KOPT-K1 (cell line): ENCODE results near the gene CDH4.

Experiments used
- H3K27ac ChIP-seq: fragments of 200-600 bp; sonication (generic); 2 replicates; pipeline ENCODE4 v1.5.1; 2016; ENCODE audit warnings: antibody characterized with exemption, mild to moderate bottlenecking, low read depth, low read length; ENCODE audit not compliant: poor library complexity, severe bottlenecking
- H3K36me3 ChIP-seq: fragments of 200-600 bp; sonication (generic); 2 replicates; pipeline ENCODE4 v1.5.1; 2017; ENCODE audit warnings: antibody characterized with exemption, mild to moderate bottlenecking, low read length, moderate library complexity; ENCODE audit not compliant: insufficient read depth
- H3K9me3 ChIP-seq: fragments of 200-600 bp; sonication (generic); 2 replicates; pipeline ENCODE4 v1.5.1; 2017; ENCODE audit warnings: antibody characterized with exemption, low read length, mild to moderate bottlenecking; ENCODE audit not compliant: insufficient read depth, poor library complexity, severe bottlenecking

CDH4 gene

GRCh38 chr20:61583356-61583755 lies 331.3 kb downstream of the CDH4 start:
- H3K27ac ChIP-seq = no peak overlapping the region
- no peaks in the 10 kb centered on the region for H3K9me3 ChIP-seq
- H3K36me3 ChIP-seq = no peaks in the 10 kb centered on the region

GRCh38 chr20:61584851-61585250 lies 332.8 kb downstream of the CDH4 start:
- no peak overlapping the region for H3K27ac ChIP-seq
- no peaks in the 10 kb centered on the region for H3K9me3 ChIP-seq
- H3K36me3 ChIP-seq = no peaks in the 10 kb centered on the region

GRCh38 chr20:61585764-61586163 lies 333.7 kb downstream of the CDH4 start:
- Histone ChIP-seq H3K27ac (no peak overlapping the region), H3K9me3 (no peaks in the 10 kb centered on the region), H3K36me3 (no peaks in the 10 kb centered on the region)

- H3K36me3 ChIP-seq = no peaks in the 10 kb centered on the region
- no peak overlapping the region for H3K27ac ChIP-seq
- peaks cover 12% of the 10 kb centered on the region for H3K9me3 ChIP-seq
Observed at GRCh38 chr20:61587036-61587435, 335.0 kb downstream of the CDH4 start.

- Histone ChIP-seq H3K9me3 (peaks cover 19% of the 10 kb centered on the region), H3K27ac (no peak overlapping the region), H3K36me3 (no peaks in the 10 kb centered on the region)
Observed at GRCh38 chr20:61587681-61588289, 335.7 kb downstream of the CDH4 start.

- no peak overlapping the region for H3K27ac ChIP-seq
- H3K9me3 ChIP-seq = peaks cover 25% of the 10 kb centered on the region
- H3K36me3 ChIP-seq = no peaks in the 10 kb centered on the region
Observed at GRCh38 chr20:61588411-61589385, 336.6 kb downstream of the CDH4 start.

- Histone ChIP-seq H3K9me3 (peaks cover 27% of the 10 kb centered on the region), H3K36me3 (no peaks in the 10 kb centered on the region), H3K27ac (no peak overlapping the region)
Observed at GRCh38 chr20:61590236-61590635, 338.2 kb downstream of the CDH4 start.

GRCh38 chr20:61593516-61593915 lies 341.5 kb downstream of the CDH4 start:
- no peaks in the 10 kb centered on the region for H3K36me3 ChIP-seq
- H3K9me3 ChIP-seq = peaks cover 49% of the 10 kb centered on the region
- no peak overlapping the region for H3K27ac ChIP-seq

GRCh38 chr20:61594198-61594597 lies 342.1 kb downstream of the CDH4 start:
- H3K27ac ChIP-seq = no peak overlapping the region
- H3K36me3 ChIP-seq = no peaks in the 10 kb centered on the region
- H3K9me3 ChIP-seq = peaks cover 49% of the 10 kb centered on the region

GRCh38 chr20:61595216-61595615 lies 343.2 kb downstream of the CDH4 start:
- Histone ChIP-seq H3K27ac (no peak overlapping the region), H3K36me3 (no peaks in the 10 kb centered on the region), H3K9me3 (peaks cover 49% of the 10 kb centered on the region)

- Histone ChIP-seq H3K9me3 (peaks cover 40% of the 10 kb centered on the region), H3K36me3 (no peaks in the 10 kb centered on the region), H3K27ac (no peak overlapping the region)
Observed at GRCh38 chr20:61596687-61597330, 344.7 kb downstream of the CDH4 start.

- no peak overlapping the region for H3K27ac ChIP-seq
- H3K36me3 ChIP-seq = no peaks in the 10 kb centered on the region
Observed at GRCh38 chr20:61597996-61598395, 345.9 kb downstream of the CDH4 start.

GRCh38 chr20:61598586-61598985 lies 346.5 kb downstream of the CDH4 start:
- no peak overlapping the region for H3K27ac ChIP-seq
- H3K9me3 ChIP-seq = peaks cover 40% of the 10 kb centered on the region
- no peaks in the 10 kb centered on the region for H3K36me3 ChIP-seq

More at GRCh38 chr20:61597996-61598395, 345.9 kb downstream of the CDH4 start:
- H3K9me3 ChIP-seq = peaks cover 38% of the 10 kb centered on the region

- Histone ChIP-seq H3K9me3 (peaks cover 44% of the 10 kb centered on the region), H3K36me3 (no peaks in the 10 kb centered on the region), H3K27ac (no peak overlapping the region)
Observed at GRCh38 chr20:61599061-61599531, 347.0 kb downstream of the CDH4 start.

GRCh38 chr20:61599541-61599992 lies 347.5 kb downstream of the CDH4 start:
- Histone ChIP-seq H3K9me3 (peaks cover 44% of the 10 kb centered on the region), H3K27ac (no peak overlapping the region), H3K36me3 (no peaks in the 10 kb centered on the region)
